GM19468 (cell line): Measurements from ENCODE around the gene CDK2.
"Not testable (repeated sequence)": the region's sequence is repeated elsewhere in the genome, so short reads cannot be mapped to it uniquely, and the experiment has no call there.

Experiments
- ATAC-seq: cut with Tn5 transposase; IDR thresholded peaks from one replicate; pipeline ENCODE4 v1.9.1; 2021; ENCODE audit warnings: mild to moderate bottlenecking, moderate library complexity, moderate number of reproducible peaks; ENCODE audit not compliant: unreplicated experiment; ENCODE audit errors: extremely low read depth

Gene CDK2

DNA sequence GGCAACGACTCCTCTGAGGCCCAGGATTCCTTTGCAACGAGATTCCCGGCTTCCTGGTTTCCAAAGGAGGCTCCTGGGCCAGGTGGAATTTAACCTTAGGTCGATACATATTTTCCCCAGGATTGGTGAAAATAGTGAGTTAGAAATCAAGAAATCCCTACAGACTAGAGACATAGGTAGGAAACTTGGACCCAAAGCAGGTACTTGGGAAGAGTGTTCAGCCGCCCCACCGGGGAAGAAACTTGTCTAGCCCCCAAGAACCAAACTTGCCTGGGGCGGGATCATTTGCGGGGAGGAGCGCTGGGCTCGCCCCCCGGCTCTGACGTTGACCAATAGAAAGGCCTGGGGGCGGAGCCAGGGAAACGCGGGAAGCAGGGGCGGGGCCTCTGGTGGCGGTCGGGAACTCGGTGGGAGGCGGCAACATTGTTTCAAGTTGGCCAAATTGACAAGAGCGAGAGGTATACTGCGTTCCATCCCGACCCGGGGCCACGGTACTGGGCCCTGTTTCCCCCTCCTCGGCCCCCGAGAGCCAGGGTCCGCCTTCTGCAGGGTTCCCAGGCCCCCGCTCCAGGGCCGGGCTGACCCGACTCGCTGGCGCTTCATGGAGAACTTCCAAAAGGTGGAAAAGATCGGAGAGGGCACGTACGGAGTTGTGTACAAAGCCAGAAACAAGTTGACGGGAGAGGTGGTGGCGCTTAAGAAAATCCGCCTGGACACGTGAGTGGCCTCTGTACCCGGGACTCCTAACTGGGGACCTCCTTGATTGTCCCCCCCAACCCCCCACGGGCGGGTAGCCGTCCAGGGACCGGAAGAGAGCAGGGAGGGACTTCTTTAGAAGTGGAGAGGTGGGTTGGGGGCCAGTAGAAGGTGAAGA, at the start of gene CDK2:
Gene CDK2 (plus strand): TSS at position 423 of the 874 bp plus-strand sequence. CDS start 179 bp downstream, at position 602.
- peak; percentile 91 for ATAC-seq

DNA sequence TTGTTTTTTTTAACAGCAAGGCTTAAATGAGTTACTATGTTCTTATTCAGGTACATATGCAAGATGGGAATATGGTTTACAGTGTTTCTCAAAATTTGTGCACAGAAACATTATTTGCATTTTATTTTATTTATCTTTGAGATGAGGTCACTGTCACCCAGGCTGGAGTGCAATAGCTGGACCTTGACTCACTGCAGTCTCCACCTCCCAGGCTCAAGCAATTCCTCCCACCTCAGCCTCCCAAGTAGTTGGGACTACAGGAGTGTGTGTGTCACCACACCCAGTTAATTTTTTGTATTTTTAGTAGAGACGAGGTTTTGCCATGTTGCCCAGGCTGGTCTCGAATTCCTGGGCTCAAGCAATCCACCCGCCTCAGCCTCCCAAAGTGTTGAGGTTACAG, 47.6 kb upstream of the CDK2 start:
- ATAC-seq, result not testable (repeated sequence)

DNA sequence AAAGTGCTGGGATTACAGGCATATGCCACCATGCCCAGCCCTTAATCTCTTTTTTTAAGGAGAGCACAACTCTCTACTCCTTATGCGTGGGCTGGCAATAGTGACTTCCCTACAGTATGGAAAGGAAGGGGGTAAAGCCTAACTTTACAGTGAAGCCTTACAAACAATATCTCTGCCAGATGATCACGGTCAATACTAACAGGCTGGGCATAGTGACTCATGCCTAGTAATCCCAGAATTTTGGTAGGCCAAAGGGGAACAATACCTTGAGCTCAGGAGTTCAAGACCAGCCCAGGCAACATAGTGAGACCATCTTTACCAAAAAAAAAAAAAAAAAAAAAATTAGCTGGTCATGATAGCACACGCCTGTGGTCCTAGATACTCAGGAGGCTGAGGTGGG, 44.5 kb upstream of the CDK2 start:
- no peak for ATAC-seq

DNA sequence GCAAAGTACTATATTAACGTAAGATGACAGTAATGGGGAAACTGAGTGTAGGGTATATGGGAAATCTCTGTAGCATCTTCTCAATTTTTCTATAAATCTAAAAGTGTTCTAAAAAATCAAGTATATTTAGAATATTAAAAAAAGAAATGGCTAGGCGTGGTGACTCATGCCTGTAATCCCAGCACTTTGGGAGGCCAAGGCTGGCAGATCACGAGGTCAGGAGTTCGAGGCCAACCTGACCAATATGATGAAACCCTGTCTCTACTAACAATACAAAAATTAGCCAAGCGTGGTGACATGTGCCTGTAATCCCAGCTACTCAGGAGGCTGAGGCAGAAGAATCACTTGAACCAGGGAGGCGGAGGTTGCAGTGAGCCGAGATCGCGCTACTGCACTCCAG, 43.0 kb upstream of the CDK2 start:
- not testable (repeated sequence) for ATAC-seq

DNA sequence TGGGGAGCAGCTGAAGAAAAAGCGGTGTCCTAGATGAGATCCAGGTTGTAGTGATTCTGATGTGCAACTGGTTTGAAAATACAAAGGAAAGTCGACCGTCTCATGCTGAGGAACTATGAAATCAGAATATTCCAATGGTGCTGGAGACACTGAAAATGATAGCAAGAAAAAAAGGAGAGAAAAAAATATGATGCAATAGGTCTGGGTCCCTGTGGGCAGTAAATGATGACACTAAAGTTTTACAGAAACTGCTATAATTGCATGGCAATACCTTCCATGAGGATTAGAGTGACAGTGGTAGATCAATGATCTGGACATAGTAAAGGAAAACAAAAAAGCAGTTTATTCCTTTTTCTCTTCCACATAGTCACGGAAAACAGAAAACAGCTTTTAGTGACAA, 41.3 kb upstream of the CDK2 start:
- ATAC-seq, result no peak

DNA sequence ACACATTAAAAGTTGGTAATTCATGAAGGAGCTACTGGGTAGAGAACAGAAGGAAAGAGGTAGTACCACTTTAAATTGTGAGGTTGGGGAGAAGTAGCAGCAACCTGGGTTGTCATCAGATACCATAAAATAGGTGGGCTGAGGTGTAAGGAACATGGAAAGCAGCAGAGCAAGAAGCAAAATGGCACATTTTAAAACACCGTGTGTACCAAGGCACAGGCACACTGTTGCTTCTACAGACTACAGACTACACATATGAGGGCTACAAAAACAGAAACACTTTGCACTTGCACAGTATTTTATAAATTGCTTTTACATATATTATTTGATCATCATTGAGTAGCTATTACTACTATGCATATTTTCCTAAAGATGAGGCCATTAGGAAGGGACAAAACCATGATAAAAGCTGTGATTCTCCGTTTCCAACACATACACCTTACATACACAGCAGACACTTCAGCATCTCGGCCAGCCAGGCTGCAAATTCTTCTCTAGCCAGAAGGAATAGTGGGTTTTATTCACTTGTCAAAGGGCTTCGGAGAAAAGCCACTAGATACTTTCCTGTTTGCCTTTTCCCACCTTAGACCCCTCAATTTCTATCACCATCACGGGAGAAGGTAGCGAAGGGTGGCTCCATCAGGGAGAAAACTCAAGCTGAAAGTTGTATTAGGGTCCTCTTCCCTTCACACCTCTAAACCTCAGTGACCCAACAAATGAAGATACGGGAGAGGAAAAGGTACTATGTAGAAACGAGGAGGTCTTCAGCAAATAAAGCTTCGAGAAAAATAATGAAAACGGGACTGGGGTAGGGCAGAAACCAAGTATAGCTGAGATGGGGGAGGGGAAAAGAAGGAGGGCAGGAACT, 40.5 kb upstream of the CDK2 start:
- no peak for ATAC-seq

DNA sequence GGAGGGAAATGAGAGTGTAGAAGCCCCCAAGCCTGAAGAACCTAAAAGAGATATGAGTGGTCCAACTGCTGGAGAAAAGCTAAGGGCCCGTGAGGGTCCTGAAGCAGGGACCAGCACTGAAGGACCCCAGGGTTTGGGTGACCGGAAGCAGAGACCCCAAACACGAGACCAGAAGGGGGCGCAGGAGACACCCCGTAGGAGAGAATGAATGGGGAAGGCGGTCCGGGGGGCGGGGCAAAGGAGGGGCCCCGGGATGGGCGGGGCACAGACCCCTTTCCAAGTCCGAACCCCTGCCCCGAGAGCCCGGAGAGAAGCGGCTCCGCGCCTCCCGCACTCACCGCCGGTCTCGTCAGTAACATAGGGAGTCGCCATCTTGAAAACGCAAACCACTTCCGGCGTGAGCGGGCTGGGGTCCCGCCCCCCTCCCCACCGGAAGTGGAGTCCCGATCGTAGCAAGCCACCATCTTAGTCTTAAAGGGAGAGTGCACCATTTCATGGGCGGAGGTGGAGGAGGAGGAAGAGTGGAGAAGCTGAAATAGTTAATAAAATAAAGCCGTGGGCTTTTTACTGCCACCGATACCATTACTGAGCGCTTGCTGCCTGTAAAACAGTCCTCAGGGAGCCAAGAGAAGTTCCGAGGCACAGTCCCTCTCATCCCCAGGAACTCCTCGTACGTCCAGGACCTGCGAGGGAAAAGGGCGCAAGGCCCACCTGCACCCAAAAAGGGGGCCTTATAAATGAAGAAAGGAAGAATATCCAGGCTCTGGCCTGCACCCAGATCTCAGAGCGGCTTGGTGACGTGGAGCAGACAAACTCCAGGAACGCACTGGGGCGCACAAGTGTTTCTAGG, 39.7 kb upstream of the CDK2 start:
- peak; percentile 33 for ATAC-seq

DNA sequence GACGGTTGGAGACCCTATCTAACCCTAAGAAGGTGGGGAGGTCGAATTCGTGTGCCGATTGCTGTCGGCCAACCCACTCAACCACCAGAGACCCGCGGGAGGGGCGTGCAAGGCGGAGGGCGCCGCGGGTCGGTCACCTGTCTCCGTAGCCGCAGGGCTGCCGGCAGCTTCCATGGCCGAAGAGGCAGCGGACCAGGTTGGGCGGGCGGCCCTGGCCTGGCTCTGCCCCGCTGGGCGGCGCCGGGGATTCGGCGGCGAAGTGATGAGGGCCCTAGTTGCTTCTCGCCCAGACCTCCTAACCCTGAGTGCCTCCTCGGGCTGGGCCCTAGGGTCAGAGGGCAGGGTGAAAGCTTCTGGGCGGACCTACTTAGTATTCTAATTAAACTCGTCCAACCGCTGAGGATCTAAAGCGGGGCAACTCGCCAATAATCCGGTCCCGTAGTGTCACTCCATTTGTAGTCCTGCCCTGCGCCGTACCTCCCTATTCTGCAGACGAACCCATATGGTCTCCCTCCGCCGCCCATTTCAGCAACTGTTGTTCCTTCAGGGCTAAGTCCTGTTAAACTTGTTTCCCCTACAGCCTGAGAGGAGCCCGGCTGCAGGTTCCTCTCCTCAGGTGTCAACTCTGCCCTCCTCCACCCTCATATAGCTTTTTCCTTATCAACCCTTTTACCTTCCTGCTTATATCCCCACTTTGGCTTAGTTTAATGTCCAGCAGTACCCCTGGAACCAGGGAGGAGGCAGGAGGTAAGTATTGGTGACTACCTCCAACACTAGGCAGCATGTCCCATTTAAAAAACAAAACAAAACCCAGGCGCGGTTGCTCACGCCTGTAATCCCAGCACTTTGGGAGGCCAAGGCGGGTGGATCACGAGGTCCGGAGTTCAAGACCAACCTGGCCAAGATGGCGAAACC, 38.8 kb upstream of the CDK2 start, which contains the start of gene PYM1:
Gene PYM1 (minus strand): TSS at position 307 of the 915 bp plus-strand sequence. CDS start 133 bp downstream, at position 174.
- ATAC-seq, result no peak

DNA sequence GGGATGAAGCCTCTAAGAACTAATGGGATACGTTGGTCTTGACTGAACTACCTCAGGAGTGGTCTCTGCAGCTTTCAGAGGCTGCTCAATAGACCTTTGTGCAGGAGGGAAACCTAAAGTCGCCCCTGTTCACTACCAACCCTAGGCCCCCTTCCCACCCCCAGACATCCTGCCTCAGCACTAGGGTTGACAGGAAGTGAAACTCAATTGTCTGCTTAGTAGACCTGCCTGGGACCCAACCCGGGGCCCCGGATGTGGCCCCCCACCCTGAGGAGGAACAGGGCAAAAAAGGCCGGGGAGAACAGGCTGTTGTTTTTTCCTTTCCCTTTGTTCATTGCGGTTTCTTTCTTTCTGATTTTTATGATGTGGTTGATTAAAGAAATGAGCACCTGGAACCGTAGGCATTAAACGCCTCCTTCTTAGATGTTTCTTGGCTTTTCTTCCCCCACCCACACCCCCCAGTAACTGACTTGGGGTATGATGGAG, 37.3 kb upstream of the CDK2 start:
- ATAC-seq, result peak; percentile 27

DNA sequence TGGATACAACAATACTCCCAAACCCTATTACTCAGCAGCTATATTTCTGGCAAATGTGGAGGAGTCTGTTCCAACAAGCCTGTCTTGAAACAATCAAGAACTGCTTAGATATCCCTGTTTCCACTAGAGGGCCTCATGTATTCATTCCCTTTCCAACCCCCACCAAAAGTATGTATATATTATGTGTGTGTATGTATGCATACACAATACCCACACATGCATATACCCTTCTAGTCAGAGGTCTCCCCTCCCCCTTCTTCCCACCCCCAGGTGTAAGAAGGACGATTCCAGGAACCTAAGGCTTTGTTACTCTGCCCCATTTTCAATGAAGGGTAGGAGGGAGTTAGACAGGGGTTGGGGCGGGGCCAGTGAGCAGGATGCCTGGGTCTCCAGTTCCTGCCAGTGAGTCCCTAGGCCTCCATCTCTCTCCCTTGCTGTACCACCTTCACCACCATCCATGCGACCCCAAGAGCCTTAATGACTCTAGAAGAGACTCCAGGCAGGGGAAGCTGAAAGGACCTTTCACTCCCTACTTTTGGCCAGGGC, 35.8 kb upstream of the CDK2 start, which contains the start of gene DGKA:
Gene DGKA (plus strand): TSS at position 392 of the 546 bp plus-strand sequence. CDS start 5,342 bp downstream, outside the sequence.
- no peak for ATAC-seq

DNA sequence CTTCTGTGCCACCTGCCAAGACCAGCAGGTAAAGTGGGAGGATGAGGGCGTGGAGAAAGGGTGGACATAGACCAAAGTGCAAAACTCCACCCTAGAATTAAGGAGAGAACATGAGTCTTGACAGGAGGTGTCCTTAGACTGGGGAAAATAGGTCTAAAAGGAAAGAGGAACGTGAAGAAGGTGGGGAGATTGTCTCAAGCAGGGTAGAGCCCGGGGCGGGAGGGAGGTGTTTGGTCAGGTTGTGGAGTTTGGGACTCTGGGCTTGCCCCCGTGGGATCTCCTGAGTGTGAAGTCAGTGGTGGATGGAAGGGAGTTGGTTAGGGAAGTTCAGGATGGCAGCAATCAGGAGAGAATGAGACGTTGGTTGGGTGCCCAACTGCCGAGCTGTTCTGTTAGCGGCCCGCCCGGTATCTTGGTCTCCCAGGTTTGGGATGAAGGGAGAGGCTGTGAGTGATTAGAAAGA, 35.3 kb upstream of the CDK2 start:
- no peak for ATAC-seq

DNA sequence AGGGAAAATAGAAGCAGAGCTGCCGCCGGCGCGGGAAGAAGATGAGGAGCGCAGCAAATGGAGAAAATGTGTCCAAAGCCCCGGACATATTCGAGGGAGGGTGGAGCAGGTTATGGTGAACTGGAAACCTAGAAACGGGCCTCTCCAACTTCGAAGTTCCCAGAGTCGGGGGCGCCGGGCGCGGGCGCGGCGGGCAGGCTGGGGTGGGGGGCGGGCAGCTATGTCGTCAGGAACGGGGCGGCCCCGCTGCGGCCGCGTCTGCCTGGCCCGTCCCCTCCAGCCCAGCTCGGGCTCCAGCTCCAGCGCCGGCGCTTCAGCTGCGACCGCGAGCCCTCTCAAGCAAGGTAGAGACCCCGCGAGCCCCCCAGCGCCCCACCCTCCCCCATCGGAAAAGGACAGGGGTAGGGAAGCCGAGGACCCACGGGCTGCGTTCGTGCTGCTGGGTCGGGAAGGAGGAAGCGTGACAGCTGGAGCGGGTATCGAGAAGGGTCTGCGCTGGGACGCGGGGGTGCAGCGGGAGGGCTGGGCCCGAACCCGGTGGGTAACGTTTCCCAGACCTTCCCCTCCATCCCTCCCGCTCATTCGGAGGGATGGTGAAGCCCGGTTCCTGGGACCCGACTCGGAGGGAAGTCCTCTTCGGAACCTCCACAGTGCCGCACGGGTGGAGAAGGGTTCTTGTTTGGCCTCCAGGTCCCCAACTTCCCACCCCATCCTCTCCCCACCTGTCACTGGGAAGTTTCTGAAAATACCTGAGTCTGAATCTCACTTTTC, 34.7 kb upstream of the CDK2 start:
- no peak for ATAC-seq

DNA sequence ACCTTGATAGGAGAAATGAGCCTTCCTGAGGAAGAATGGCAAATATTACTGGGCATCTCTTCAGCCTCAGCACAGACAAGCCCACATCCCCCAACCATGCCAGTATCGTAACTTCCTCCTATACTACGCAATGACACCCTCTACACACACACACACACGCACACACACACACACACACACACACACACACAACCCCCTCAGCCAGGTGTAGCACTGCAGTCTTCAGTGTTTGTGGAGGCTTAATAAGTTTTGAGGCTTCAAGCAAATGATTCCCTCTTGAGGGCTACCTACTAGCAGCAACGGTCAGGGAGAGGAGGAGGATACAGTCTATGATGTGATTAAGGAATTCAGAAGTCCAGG, 34.1 kb upstream of the CDK2 start:
- no peak for ATAC-seq

DNA sequence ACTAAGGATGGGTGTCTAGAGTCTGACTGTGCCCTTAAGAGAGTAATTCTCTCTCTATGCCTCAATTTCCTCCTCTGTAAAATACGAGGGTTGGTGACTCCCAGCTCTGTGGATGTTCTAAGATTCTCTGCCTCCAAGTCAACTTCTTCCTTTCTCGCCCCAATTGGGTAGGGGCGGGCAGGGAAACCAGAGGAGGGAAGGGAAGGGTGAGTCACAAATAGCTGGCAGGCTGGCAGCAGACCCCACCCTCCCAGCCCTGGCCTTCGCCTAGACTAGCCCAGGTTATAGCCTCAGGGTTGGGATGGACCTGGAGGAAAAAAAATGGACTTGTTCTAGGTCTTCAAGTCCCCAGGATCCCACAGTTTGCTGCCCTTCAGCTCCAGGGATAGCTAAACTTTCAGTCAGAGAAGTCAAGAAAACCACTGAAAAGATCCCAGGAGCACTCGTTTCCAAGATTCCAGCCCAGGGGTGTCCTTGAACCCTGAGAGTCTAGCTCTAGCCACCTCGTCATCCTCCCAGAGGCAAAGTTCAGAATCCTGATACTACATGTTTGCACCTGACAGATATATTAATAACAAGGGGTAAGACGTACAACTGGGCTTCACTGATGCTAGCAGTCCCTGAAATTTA, 33.3 kb upstream of the CDK2 start:
- no peak for ATAC-seq

DNA sequence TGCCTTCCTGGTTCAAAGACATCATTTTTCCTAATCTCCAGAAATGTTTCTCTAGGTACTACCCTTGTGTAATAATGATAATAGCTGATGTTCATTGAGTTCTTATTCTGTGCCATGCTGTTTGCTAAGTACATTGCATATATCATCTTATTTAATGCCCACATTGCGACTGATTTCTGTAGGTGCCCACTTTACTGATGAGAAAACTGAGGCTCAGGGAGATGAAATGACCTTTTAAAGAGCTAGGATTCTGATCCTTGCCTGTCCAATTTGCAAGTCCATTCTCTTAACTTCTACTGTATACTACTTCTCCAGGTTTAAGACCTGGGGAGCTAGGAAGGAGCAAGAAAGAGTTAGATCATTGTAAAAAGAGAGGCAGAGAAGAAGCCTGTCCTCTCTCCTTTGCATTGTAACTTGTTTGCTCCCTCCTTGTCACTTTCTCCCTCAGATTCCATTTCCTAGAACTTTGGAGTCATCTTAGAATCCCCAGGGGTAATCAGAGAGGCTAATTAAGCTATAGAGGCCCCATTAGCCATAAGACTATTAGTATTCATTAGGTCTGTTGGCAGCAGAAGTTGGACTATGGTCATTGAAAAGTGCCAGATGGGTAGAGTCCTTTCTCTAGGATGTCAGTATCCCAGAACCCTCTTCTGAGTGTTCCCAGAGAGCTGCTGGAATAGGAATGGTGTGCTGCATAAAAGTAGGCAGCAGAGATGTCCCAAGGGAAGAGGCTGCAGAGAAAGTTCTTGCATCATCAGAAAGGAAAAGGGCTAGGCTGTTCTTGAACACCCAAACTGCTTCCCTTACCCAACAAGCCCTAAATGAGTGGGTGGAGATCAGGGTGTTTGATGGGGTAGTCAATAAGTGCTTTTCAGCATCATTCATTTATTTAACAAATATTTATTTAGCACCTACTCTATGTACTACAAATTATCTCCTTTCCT, 32.6 kb upstream of the CDK2 start:
- ATAC-seq, result no peak

DNA sequence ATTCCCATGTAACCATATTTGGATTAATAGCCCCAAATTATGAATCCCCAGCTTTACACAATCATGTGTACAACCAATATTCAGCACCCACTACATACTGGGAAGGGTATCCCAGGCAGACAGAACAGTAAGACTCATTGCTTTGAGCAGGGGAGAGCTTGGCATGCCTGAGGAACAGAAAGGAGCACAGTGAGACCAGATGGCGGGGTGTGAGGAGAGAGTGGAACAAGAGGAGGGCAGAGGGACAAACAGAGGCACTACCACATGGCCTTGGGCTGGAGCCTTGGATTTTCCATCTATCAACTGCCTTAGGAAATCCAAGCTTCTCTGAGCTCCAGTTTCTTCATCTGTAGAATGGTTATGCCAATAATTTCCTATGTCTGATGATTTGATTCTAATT, 31.9 kb upstream of the CDK2 start:
- no peak for ATAC-seq
